Keratinocyte (primary cell): ENCODE results near the gene C1orf146. TPM values are rescaled to one million over a fixed set of nuclear protein-coding genes. Genes with fewer than 3 reads are reported as not detected.

Experiments
- DNase-seq: peaks from one replicate; pipeline ENCODE4 v3.0.0-alpha.2; 2011; ENCODE audit warnings: low read depth, missing footprints, low spot score
- FAIRE-seq: peaks from 2 replicates; lab custom pipeline; 2011; peaks lifted over from hg19 to GRCh38; lab: Jason Lieb, UNC
- H2AFZ ChIP-seq: 2 replicates; pipeline ENCODE4 v1.6.0; 2012; ENCODE audit warnings: low read length, control low read depth, inconsistent platforms; ENCODE audit not compliant: control insufficient read depth
- H3K27ac ChIP-seq: 2 replicates; pipeline ENCODE4 v1.5.1; 2011; ENCODE audit warnings: low read length; ENCODE audit not compliant: control insufficient read depth, insufficient read depth
- H3K27me3 ChIP-seq: 3 replicates; pipeline ENCODE4 v1.6.0; 2011; ENCODE audit warnings: low read length; ENCODE audit not compliant: control insufficient read depth, insufficient read depth; ENCODE audit errors: extremely low read depth
- H3K36me3 ChIP-seq, 2 experiments: 2 replicates in 1 of 2; 3 replicates in 1 of 2; pipeline ENCODE4 v1.5.1; 2011; ENCODE audit warnings: low read length in 2 of 2, mild to moderate bottlenecking in 1 of 2; ENCODE audit not compliant: control insufficient read depth in 2 of 2, insufficient read depth in 2 of 2; ENCODE audit errors: extremely low read depth in 1 of 2
- H3K4me1 ChIP-seq: 3 replicates; pipeline ENCODE4 v1.5.1; 2011; ENCODE audit warnings: low read length; ENCODE audit not compliant: control insufficient read depth, insufficient read depth; ENCODE audit errors: extremely low read depth
- H3K4me2 ChIP-seq: 3 replicates; pipeline ENCODE4 v1.6.0; 2011; ENCODE audit warnings: low read depth, low read length; ENCODE audit not compliant: control insufficient read depth, insufficient read depth; ENCODE audit errors: extremely low read depth
- H3K4me3 ChIP-seq, 3 experiments: fragments of 200-600 bp in 1 of 3; sonication (generic) in 1 of 3; 2 replicates in 2 of 3; 3 replicates in 1 of 3; pipeline ENCODE4 v1.5.1; 2011 to 2016; ENCODE audit warnings: low read length in 3 of 3, mild to moderate bottlenecking in 3 of 3, control low read depth in 2 of 3, inconsistent platforms in 1 of 3, low read depth in 1 of 3, mixed read lengths in 1 of 3, mixed run types in 1 of 3, moderate library complexity in 1 of 3; ENCODE audit not compliant: control insufficient read depth in 2 of 3, insufficient read depth in 2 of 3; ENCODE audit errors: extremely low read depth in 1 of 3
- H3K79me2 ChIP-seq: 2 replicates; pipeline ENCODE4 v1.6.0; 2012; ENCODE audit warnings: low read length; ENCODE audit not compliant: control insufficient read depth, insufficient read depth
- H3K9ac ChIP-seq: 3 replicates; pipeline ENCODE4 v1.6.0; 2011; ENCODE audit warnings: low read length; ENCODE audit not compliant: control insufficient read depth, insufficient read depth; ENCODE audit errors: extremely low read depth
- H3K9me1 ChIP-seq: 3 replicates; pipeline ENCODE4 v1.6.0; 2011; ENCODE audit warnings: low read length; ENCODE audit not compliant: control insufficient read depth, insufficient read depth; ENCODE audit errors: extremely low read depth
- H3K9me3 ChIP-seq: 2 replicates; pipeline ENCODE4 v1.5.1; 2012; ENCODE audit warnings: low read depth, low read length; ENCODE audit not compliant: control insufficient read depth
- H4K20me1 ChIP-seq: 3 replicates; pipeline ENCODE4 v1.6.0; 2011; ENCODE audit warnings: low read length; ENCODE audit not compliant: control insufficient read depth, insufficient read depth; ENCODE audit errors: extremely low read depth
- EZH2 ChIP-seq: IDR thresholded peaks from one replicate; pipeline ENCODE4 v1.6.1; 2012; ENCODE audit warnings: inconsistent platforms, mild to moderate bottlenecking, low read length, moderate library complexity
- dilution Hi-C: fragments of 300-500 bp; cut with MboI; formaldehyde crosslinking; loops from one replicate; pipeline ENCODE4 v1.7.0; 2020; ENCODE audit warnings: low sequenced_read_pairs; ENCODE audit not compliant: extremely low pct_ligation_motif_present
- polyA plus RNA-seq, 5 experiments: library from polyadenylated mRNA; depleted of rRNA in 3 of 5; stranded (reverse) in 3 of 5; stranded (forward) in 1 of 5; unstranded in 1 of 5; fragments of >200 nt; gene quantifications; 1 replicate in 1 of 5; 2 replicates in 3 of 5; 3 replicates in 1 of 5; pipeline versions ENCODE4 v1.2.1 to v1.2.3, GENCODE V29; 2011 to 2012; ENCODE audit warnings: missing spikeins in 2 of 5, low read depth in 1 of 5, low replicate concordance in 1 of 5
- TF ChIP-seq, protein P1 (sequence below), 3 experiments: IDR thresholded peaks in 1 of 3; conservative IDR thresholded peaks in 1 of 3; optimal IDR thresholded peaks in 1 of 3; 2 replicates in 2 of 3; 3 replicates in 1 of 3; pipeline versions ENCODE3 to v1.5.1; 2011; ENCODE audit warnings: low read length in 3 of 3, mild to moderate bottlenecking in 3 of 3, moderate library complexity in 2 of 3, control low read depth in 1 of 3, inconsistent platforms in 1 of 3; ENCODE audit not compliant: insufficient read depth in 2 of 3; ENCODE audit errors: extremely low read depth in 1 of 3

Gene C1orf146
- polyA plus RNA-seq, 1 donor (not counting 4 experiments of a cell fraction or from before 2014, with no cell fraction given): not detected

- FAIRE-seq (no peak), DNase-seq (no peak)
- no peak overlapping the region for H3K27ac ChIP-seq
- no peaks in the 10 kb centered on the region for H4K20me1 ChIP-seq
- H3K9ac ChIP-seq: no peak overlapping the region
- H3K9me3 ChIP-seq: no peaks in the 10 kb centered on the region
- dilution Hi-C loops: loop anchor here (25.0 kb wide), 1 partner anchor 275 kb away; no protein-coding TSS in a partner anchor
- H3K4me2 ChIP-seq: no peak overlapping the region
- H3K36me3 ChIP-seq: peaks cover 0 to 6% of the 10 kb centered on the region in 2 experiments
- H2AFZ ChIP-seq: no peak overlapping the region
- no peaks in the 10 kb centered on the region for H3K27me3 ChIP-seq
- no peak overlapping the region for H3K4me3 ChIP-seq
- H3K9me1 ChIP-seq: no peaks in the 10 kb centered on the region
- H3K79me2 ChIP-seq: no peaks in the 10 kb centered on the region
- TF ChIP-seq EZH2: no peak
- TF ChIP-seq, protein P1, sequence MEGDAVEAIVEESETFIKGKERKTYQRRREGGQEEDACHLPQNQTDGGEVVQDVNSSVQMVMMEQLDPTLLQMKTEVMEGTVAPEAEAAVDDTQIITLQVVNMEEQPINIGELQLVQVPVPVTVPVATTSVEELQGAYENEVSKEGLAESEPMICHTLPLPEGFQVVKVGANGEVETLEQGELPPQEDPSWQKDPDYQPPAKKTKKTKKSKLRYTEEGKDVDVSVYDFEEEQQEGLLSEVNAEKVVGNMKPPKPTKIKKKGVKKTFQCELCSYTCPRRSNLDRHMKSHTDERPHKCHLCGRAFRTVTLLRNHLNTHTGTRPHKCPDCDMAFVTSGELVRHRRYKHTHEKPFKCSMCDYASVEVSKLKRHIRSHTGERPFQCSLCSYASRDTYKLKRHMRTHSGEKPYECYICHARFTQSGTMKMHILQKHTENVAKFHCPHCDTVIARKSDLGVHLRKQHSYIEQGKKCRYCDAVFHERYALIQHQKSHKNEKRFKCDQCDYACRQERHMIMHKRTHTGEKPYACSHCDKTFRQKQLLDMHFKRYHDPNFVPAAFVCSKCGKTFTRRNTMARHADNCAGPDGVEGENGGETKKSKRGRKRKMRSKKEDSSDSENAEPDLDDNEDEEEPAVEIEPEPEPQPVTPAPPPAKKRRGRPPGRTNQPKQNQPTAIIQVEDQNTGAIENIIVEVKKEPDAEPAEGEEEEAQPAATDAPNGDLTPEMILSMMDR (optimal IDR thresholded peaks at IDR 0.05 in 1 of 3, IDR thresholded peaks at IDR 0.05 in 1 of 3, conservative IDR thresholded peaks at IDR 0.05 in 1 of 3; ENCODE audit: extremely low read depth in 1 of 3, insufficient read depth in 2 of 3, low read length in 3 of 3): no peak
- H3K4me1 ChIP-seq: no peaks in the 10 kb centered on the region
These were observed 44.8 kb downstream of the C1orf146 start for GRCh38 chr1:92262516-92262915.

GRCh38 chr1:92273039-92273438 is 55.3 kb downstream of the C1orf146 start:
- H3K4me3 ChIP-seq: no peak overlapping the region
- no peaks in the 10 kb centered on the region for H3K27me3 ChIP-seq
- no peaks in the 10 kb centered on the region for H3K4me1 ChIP-seq
- FAIRE-seq: no peak
- no peak overlapping the region for H3K27ac ChIP-seq
- no peak overlapping the region for H2AFZ ChIP-seq
- TF ChIP-seq, protein P1 (optimal IDR thresholded peaks at IDR 0.05 in 1 of 3, IDR thresholded peaks at IDR 0.05 in 1 of 3, conservative IDR thresholded peaks at IDR 0.05 in 1 of 3; ENCODE audit: extremely low read depth in 1 of 3, insufficient read depth in 2 of 3, low read length in 3 of 3): no peak
- no peak for TF ChIP-seq EZH2
- H3K9me1 ChIP-seq: no peaks in the 10 kb centered on the region
- H3K9me3 ChIP-seq: no peaks in the 10 kb centered on the region
- dilution Hi-C loops: loop anchor here (25.0 kb wide), 1 partner anchor 286 kb away; no protein-coding TSS in a partner anchor
- H3K4me2 ChIP-seq: no peak overlapping the region
- no peak overlapping the region for H3K9ac ChIP-seq
- H4K20me1 ChIP-seq: no peaks in the 10 kb centered on the region
- H3K36me3 ChIP-seq: peaks cover 4 to 14% of the 10 kb centered on the region in 2 experiments
- H3K79me2 ChIP-seq: no peaks in the 10 kb centered on the region
- DNase-seq: no peak
